Measurements from ENCODE around the gene ESYT2.
A peak's percentile ranks its signal among the peaks of the same experiment; 100 is the strongest.
"Not testable (repeated sequence)": the region's sequence is repeated elsewhere in the genome, so short reads cannot be mapped to it uniquely, and the experiment has no call there.

The ESYT2 gene

GRCh38 chr7:158710651-158711102 is 118.6 kb downstream of the ESYT2 start:
- DNase-seq: peak; percentile 16 to 93

- DNase-seq: no peak
These were observed 121.7 kb downstream of the ESYT2 start for GRCh38 chr7:158707610-158708009.

GRCh38 chr7:158706710-158707590 is 122.4 kb downstream of the ESYT2 start:
- no peak for DNase-seq

- no peak for DNase-seq
These were observed 123.0 kb downstream of the ESYT2 start for GRCh38 chr7:158706273-158706704.

GRCh38 chr7:158705234-158705850 is 124.0 kb downstream of the ESYT2 start:
- DNase-seq: no peak

GRCh38 chr7:158704524-158705233 is 124.6 kb downstream of the ESYT2 start, which contains the start of gene NCAPG2:
NCAPG2 (minus strand) TSS chr7:158704804; CDS start chr7:158701899, 2,905 bp downstream.
- DNase-seq: peak; percentile 83 to 99

- not testable (repeated sequence) for DNase-seq
These were observed 125.4 kb downstream of the ESYT2 start for GRCh38 chr7:158703679-158704523.

- no peak for DNase-seq
These were observed 126.4 kb downstream of the ESYT2 start for GRCh38 chr7:158702944-158703343.

- no peak for DNase-seq
These were observed 127.1 kb downstream of the ESYT2 start for GRCh38 chr7:158702196-158702595.

- no peak for DNase-seq
These were observed 129.3 kb downstream of the ESYT2 start for GRCh38 chr7:158700008-158700407.

- no peak for DNase-seq
These were observed 130.0 kb downstream of the ESYT2 start for GRCh38 chr7:158699341-158699740.

- DNase-seq: no peak
These were observed 130.6 kb downstream of the ESYT2 start for GRCh38 chr7:158698657-158699195.

- DNase-seq: not testable (repeated sequence)
These were observed 131.7 kb downstream of the ESYT2 start for GRCh38 chr7:158697597-158697996.

- DNase-seq: peak; percentile 6 to 91
These were observed 133.4 kb downstream of the ESYT2 start for GRCh38 chr7:158695726-158696452.

- no peak for DNase-seq
These were observed 134.3 kb downstream of the ESYT2 start for GRCh38 chr7:158695056-158695455.

- DNase-seq: no peak
These were observed 134.7 kb downstream of the ESYT2 start for GRCh38 chr7:158694650-158695049.

- no peak for DNase-seq
These were observed 139.8 kb downstream of the ESYT2 start for GRCh38 chr7:158689488-158689887.

- DNase-seq: no peak
These were observed 141.9 kb downstream of the ESYT2 start for GRCh38 chr7:158687406-158687805.

- DNase-seq: no peak
These were observed 143.6 kb downstream of the ESYT2 start for GRCh38 chr7:158685693-158686092.

- DNase-seq: no peak
These were observed 145.0 kb downstream of the ESYT2 start for GRCh38 chr7:158684329-158684728.

GRCh38 chr7:158683541-158683940 is 145.8 kb downstream of the ESYT2 start:
- no peak for DNase-seq

Data from bone marrow (tissue), 2 donors.